ENCODE data around the gene PKHD1.

The PKHD1 gene

DNA sequence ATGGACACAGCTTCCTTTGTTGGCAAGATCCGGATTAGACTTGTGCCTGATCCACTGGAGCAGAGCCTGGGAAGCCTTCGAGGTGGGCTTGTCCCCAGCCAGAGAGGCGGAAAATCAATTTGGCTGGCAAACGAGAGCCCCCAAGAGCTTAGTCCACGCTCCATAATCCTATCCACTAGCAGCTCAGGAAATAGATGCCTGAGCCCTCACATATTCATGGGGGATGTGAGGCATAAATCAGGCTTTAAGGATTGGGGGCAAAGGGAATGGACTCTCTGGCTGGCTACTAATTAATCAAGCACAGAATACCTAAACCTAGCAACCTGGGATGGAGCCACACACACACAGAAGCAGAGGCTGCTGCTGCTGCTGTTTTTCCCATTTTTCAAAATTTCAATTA lies 137.9 kb downstream of the PKHD1 start:
- TF ChIP-seq FOXP2 (optimal IDR thresholded peaks at IDR 0.05; ENCODE audit: borderline replicate concordance, extremely low read depth, extremely low read length, insufficient read depth), result no peak
- no peak for TF ChIP-seq POLR2AphosphoS5 (IDR thresholded peaks at IDR 0.05; ENCODE audit: low read depth, low read length)
- TF ChIP-seq TAF1 (IDR thresholded peaks at IDR 0.05; ENCODE audit: borderline replicate concordance, insufficient read depth, low read length), result no peak
- no peak for TF ChIP-seq SIN3A (IDR thresholded peaks at IDR 0.05; ENCODE audit: borderline replicate concordance, insufficient read depth, low read length)
- TF ChIP-seq REST (IDR thresholded peaks at IDR 0.05; ENCODE audit: insufficient read depth in 1 of 2, low read depth in 2 of 2, low read length in 2 of 2), result no peak

DNA sequence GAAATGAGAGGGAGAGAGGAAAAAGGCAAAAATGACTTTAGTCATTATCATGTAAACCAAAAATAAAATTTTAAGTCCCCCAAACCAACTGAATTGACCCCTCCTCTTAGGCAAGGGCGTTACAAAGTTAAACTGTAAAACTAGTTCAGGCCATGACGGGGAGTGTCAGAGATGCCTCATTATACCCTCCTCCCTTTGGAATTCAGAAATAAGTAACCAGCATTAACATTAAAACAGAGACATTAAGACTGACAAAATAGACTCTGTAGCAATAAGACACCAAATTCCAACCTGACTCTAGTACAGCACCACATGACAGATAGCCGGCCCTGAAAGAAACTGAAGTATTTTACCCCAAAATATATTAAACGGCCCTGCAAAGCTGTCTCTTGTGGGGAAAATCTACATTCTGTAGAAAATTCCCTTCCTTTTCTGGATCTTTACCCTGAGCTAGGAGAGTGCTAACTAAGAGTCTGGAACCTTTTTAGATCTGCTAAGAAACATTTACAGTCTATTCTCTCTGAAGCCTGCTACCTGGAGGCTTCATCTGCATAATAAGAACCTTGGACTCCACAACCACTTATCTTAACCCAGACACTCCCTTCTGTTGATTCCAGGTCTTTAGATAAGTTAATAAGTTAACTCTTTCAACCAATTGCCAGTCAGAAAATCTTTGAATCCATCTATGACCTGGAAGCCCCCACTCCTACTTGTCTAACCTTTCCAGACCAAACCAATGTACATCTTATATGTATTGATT lies 150.7 kb downstream of the PKHD1 start:
- TF ChIP-seq TAF1 (IDR thresholded peaks at IDR 0.05; ENCODE audit: borderline replicate concordance, insufficient read depth, low read length), result no peak
- no peak for TF ChIP-seq FOXP2 (optimal IDR thresholded peaks at IDR 0.05; ENCODE audit: borderline replicate concordance, extremely low read depth, extremely low read length, insufficient read depth)

GRCh38 chr6:51934098-51934497 lies 153.3 kb downstream of the PKHD1 start:
- no peak for TF ChIP-seq SIN3A (IDR thresholded peaks at IDR 0.05; ENCODE audit: borderline replicate concordance, insufficient read depth, low read length)
- TF ChIP-seq REST (IDR thresholded peaks at IDR 0.05; ENCODE audit: insufficient read depth in 1 of 2, low read depth in 2 of 2, low read length in 2 of 2), result no peak
- no peak for TF ChIP-seq TAF1 (IDR thresholded peaks at IDR 0.05; ENCODE audit: borderline replicate concordance, insufficient read depth, low read length)
- no peak for TF ChIP-seq FOXP2 (optimal IDR thresholded peaks at IDR 0.05; ENCODE audit: borderline replicate concordance, extremely low read depth, extremely low read length, insufficient read depth)
- TF ChIP-seq POLR2AphosphoS5 (IDR thresholded peaks at IDR 0.05; ENCODE audit: low read depth, low read length), result no peak

DNA sequence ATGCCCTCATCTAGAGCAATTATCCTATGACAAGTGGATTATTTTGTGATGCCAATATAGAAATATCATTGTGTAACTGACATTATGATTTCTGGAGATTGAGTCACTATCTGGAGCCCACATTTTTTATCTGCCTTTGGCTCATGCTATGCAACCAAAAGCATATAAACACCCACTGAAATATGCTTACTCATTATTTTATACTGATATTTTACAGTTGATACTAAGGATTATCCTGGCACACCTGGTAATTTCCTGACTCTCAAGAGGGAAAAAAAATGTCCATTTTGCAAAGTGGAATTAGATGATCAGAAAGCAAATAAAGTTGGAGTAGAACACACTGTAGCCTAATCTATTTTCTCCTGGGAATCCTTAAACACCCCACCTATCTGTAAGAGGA lies 154.5 kb downstream of the PKHD1 start:
- no peak for TF ChIP-seq SIN3A (IDR thresholded peaks at IDR 0.05; ENCODE audit: borderline replicate concordance, insufficient read depth, low read length)
- TF ChIP-seq FOXP2 (optimal IDR thresholded peaks at IDR 0.05; ENCODE audit: borderline replicate concordance, extremely low read depth, extremely low read length, insufficient read depth), result no peak
- TF ChIP-seq POLR2AphosphoS5 (IDR thresholded peaks at IDR 0.05; ENCODE audit: low read depth, low read length), result no peak
- TF ChIP-seq REST (IDR thresholded peaks at IDR 0.05; ENCODE audit: insufficient read depth in 1 of 2, low read depth in 2 of 2, low read length in 2 of 2), result no peak
- no peak for TF ChIP-seq TAF1 (IDR thresholded peaks at IDR 0.05; ENCODE audit: borderline replicate concordance, insufficient read depth, low read length)

GRCh38 chr6:51930602-51931001 lies 156.8 kb downstream of the PKHD1 start:
- no peak for TF ChIP-seq POLR2AphosphoS5 (IDR thresholded peaks at IDR 0.05; ENCODE audit: low read depth, low read length)

DNA sequence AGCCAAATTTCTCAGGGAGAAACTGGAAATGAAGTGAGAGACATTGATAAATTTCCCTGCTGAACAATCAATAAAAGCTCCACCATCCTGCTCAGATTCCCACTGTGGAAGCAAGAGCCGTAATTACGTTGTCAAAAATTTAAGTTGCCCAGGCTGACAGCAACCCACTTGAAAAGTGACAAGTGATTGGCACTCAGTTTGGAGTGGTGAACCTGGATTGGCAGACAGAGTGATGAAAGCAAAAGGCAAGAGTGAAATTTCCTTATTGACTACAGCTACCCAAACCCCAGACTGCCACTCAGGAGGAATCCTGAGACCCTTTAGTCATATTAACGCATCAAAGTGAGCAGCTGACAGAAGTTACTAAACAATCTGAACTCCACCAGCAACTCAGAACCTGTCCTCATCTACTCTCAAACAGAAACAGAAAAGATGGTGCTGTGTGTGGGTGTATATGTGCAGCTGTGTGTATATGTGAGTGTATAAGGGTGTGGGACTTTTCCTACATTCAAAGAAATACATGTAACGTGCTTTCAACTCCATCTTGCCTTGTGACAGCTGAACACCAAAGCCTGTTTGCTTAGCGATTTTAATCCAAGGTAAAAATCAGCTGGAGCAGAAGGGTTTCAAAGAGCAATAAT lies 157.4 kb downstream of the PKHD1 start:
- no peak for TF ChIP-seq FOXP2 (optimal IDR thresholded peaks at IDR 0.05; ENCODE audit: borderline replicate concordance, extremely low read depth, extremely low read length, insufficient read depth)
- no peak for TF ChIP-seq POLR2AphosphoS5 (IDR thresholded peaks at IDR 0.05; ENCODE audit: low read depth, low read length)
- TF ChIP-seq SIN3A (IDR thresholded peaks at IDR 0.05; ENCODE audit: borderline replicate concordance, insufficient read depth, low read length), result no peak
- no peak for TF ChIP-seq TAF1 (IDR thresholded peaks at IDR 0.05; ENCODE audit: borderline replicate concordance, insufficient read depth, low read length)
- TF ChIP-seq REST (IDR thresholded peaks at IDR 0.05; ENCODE audit: insufficient read depth in 1 of 2, low read depth in 2 of 2, low read length in 2 of 2), result no peak
